Amniotic epithelial cell (primary cell): ENCODE data around the gene IDE.
A peak's percentile ranks its signal among the peaks of the same experiment; 100 is the strongest.
"Not testable (repeated sequence)": the region's sequence is repeated elsewhere in the genome, so short reads cannot be mapped to it uniquely, and the experiment has no call there.

Experiments
- DNase-seq: peaks from one replicate; pipeline ENCODE4 v3.0.0-alpha.2; 2010; ENCODE audit warnings: low read depth

IDE gene

DNA sequence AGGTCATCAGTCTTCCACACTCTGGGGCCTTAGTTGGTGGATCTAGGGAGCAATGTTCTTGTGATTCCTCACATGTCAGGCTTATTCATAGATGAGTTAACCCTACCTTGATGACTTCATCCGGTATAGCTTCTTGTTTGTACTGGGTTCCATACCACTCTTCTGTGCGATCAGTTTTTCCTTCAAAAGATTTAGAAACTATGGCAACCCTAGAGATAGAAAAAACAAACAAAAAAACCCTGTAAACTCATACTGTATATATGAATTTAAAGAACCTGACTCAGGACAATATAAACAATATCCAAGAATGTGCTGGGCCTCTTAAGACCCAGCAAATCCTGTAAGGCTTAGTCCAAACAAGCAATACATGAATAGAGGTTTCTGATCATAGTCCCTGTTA is 83.5 kb downstream of the IDE start:
- peak; percentile 71 for DNase-seq

DNA sequence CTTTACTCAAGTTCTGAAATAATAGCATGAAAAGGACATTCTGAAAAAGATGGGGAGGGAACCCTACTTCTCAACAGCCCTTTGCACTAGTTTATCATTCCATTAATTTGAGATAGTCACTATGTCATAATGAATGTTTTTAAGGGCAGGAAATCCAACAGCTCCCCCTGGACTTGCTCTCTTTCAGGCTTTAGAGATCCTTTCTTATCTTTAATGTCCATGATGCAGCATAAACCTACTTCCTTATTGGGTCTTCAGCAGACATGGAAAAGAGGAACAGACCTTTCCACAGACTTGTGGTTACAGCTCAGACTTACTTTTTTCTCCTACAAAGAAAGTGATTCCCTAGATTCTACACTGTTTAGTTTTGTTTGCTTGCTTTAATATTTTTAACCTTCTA is 87.3 kb downstream of the IDE start:
- DNase-seq, result peak; percentile 89

DNA sequence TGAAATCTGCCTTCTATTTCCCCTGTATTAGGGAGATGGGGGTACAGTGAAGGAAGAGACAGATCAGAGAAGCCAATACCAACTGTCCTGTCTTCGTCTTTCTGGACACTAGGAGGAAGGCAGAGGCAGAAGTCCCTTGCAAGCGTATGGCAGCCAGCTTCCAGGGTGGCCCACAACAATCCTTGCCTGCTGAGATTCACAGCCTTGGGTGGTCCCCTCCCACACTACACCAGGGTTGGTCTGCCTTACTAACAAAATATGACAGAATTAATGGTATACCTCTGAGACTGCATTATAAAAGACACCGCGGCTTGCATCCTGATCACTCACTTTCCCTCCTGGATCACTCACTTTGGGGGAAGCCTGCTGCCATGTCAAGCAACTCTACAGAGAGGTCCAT is 90.4 kb downstream of the IDE start:
- DNase-seq, result no peak

DNA sequence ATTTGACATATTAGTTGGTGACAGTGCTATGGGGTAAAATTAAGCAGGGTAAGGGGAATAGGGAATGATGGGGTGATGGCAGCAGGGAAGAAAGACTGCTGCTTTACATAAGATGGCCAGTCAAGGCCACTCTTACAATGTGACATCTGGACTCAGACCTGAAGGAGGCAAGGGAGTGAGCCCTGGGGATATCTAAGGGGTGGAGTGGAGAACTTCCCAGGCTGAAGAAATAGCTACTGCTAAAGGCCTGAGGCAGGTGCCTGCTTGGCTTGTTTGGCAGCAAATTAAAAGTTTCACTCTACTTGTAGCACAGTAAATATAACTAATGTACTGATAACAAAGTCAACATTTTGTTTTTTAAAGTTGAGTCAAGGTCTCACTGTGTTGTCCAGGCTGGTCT is 93.5 kb downstream of the IDE start:
- DNase-seq, result no peak

DNA sequence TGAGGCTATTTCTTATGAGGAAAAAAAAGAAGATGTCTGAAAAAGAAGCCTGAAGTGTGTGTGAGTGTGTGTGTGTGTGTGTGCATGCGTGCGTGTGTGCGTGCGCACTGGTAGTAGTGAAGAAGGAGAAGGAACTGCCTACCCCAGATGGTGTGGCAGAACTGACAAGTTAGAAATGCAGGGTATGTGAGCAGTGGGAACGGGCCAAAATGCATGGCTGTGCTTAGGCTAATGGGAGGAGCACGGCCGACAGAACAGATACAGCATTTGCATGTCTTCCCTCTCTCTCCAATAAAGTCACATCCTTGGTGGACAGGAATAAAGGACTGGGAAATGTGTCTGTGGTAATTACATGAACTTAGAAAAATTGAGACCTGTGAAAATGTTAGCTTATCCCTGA is 94.3 kb downstream of the IDE start:
- no peak for DNase-seq

DNA sequence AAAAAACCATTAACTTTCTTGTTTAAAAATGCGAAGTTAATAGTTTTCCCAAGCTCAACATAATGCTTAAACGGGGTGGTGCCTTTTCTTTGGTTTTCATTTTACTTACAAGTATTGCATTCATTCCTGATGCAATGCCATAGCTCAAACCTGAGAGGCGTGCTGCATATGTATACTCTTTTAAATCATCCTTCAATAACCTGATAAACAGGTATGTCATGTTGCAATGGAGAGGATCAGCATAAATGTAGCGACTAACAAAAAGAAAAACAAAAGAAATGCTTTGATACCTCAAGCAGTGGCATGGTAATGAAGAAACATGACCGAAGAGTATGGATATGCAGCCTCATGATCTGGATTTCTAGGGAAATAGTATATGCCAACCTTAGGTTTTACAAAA is 95.4 kb downstream of the IDE start:
- DNase-seq, result no peak

DNA sequence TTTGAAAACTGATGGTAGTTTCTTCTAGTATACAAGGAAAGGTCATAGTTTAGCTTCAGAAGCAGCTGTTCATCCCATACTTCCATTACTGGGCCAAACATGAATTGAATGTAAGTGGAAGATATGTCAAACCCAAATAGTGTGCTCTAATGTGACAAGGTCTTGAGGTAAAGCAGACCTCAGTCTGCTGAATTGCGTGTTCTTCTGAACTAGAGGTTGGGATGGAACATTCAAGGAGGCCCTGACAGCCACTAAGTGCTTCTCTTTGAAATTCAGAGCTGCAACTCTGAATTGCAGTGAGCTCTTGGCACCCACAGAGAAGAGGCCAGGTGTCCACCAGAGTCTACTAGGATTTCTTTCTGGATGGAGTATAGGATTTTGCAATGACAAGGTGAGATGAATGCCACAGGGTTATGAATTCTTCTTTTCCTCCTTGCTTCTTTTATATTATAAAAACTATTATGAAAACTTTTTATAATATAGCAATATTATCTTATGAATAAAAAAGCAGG is 98.5 kb downstream of the IDE start:
- DNase-seq, result no peak

DNA sequence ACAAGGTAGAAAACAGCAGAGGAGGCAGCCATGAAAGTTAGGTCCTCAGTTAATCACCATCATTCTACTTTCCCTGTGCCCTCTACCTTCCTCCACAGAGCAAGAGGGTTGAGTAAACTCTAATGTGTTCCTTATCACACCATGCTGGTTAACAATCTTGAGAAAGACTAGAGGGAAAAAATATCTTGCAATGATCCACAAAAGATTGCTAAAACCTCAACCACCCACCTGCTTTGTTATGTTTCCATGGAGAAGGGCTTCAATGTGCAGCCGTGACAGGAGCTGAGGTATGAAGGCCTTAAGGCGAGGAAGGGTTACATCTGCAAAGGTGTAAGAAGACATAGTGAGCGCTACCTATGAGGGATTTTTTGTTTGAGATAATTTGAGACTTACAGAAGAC is 103.9 kb downstream of the IDE start:
- peak; percentile 67 for DNase-seq

DNA sequence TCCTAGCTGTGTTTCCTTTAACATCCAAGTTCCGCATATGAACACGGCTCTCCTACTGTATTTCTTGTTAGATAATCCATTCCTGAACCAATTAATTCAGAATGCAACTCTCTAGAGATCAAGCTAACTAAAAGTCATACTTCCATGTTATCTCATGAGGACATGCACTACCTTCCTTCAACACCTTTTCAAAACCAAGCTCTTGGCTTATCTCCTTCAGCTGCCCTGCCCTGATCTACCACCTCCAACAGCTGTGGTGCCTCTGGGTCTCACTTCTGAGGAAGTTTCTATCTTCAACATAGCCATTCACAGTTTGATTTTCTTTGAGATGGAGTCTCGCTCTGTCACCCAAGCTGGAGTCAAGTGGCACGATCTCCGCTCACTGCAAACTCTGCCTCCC is 109.5 kb downstream of the IDE start:
- no peak for DNase-seq

DNA sequence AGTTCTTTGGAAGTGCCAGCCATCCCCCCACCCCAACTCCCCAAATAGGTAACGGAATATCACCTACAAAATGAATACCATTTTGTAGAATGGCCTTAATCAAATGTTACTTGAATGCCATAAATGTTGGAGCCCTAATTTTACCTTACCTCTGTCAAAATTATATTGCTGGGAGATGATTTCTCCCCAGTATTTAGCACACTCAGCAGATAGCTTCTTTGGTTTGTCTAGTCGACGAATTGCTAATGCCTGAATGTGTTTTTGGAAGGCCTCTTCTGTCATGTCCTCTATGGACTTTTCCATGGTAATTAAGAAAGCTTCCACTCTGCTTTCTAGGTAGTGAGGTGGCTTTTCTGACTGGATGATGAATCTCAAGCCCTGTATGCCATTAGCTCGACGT is 110.3 kb downstream of the IDE start:
- DNase-seq, result no peak

DNA sequence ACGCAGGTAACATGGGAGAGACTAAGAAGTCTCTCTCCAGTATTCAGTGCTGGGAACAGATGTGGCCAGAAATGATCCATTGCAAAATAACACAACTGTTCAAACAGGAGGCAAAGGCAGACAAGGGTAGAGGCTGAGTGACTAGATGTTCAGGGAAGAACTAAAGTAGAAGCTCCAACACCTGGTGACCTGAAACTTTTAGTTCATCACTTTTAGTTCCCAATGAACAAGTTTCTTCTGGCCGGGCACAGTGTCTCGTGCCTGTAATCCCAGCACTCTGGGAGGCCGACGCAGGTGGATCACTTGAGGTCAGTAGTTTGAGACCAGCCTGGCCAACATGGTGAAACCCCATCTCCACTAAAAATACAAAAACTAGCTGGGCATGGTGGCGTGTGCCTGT is 118.9 kb downstream of the IDE start:
- DNase-seq, result not testable (repeated sequence)

DNA sequence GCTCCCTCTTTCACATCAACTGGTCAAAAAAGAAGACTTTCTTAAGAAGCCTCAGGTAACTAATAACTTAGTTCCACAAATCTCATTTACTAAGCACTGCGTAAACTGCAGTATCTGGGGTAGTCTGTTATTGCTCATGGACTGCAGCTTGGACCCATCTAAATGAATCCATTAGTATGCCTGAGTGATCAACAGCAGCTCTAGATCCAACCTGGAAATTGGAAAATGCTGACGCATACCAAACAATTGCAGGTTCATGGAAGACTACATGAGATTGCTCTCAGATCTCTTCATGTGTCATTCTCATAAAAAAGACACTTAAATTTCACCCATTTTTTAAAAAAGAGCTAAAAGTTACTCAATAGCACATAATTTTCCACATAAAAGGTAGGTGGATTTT is 121.6 kb downstream of the IDE start:
- no peak for DNase-seq

DNA sequence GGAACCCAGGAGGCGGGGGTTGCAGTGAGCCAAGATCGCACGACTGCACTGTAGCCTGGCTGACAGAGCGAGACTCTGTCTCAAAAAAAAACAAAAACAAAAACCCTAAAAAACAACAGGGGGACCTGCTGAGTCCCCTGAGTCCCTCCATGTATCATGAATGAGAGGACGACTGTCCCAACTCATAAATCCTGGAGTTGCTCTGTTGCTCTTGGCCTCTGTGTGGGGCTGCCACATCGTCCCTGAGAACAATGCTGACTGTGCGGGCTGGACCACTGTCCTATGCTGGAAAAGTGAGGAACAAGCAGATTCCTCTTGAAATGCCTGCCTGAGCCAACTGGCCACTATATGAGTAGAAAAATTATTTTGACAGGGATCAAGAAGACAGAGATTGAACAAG is 122.5 kb downstream of the IDE start:
- DNase-seq, result no peak

DNA sequence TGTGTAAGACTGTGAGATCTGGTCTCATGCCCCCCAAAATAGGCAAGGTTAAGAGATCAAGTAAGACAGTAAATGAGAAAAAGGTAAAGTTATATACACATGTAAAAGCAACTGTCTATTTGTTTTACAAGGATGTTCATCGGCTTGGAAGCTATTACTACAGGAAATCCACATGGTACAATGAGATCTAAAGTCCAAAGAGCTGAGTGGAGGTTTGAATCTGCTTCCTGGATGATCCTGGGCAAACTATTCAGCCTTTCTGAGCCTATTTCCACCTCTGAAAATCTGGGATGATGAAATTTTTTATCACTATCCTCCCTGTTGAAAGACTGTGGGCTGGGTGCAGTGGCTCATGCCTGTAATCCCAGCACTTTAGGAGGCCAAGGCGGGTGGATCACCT is 123.0 kb downstream of the IDE start:
- no peak for DNase-seq

DNA sequence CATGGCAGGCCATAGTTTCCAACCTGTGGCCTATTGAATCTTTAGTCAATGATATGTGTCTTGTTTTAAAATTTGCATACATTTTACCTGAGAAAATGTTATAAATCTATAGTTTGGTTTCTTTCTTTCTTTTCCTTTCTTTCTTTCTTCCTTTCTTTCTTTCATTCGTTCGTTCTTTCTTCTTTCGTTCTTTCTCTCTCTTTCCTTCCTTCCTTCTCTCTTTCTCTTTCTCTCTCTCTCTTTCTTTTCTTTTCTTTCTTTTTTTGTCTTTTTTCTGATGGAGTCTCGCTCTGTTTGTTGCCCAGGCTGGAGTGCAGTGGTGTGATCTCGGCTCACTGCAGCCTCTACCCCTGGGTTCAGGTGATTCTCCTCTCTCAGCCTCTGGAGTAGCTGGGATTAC is 133.3 kb downstream of the IDE start:
- no peak for DNase-seq

DNA sequence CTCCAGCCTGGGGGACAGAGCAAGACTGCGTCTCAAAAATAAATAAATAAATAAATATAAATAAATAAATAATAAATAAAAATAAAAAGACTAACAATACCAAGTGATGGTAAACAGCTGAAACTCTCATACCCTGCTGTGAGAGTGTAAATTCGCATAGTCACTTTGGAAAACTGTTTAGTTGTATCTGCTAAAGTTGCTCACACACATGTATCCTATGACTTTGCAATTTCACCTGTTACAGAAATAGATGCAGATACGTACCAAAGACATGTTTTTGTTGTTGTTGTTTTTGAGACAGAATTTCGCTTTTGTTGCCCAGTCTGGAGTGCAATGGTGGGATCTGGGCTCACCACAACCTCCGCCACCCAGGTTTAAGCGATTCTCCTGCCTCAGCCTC is 135.7 kb downstream of the IDE start:
- no peak for DNase-seq

DNA sequence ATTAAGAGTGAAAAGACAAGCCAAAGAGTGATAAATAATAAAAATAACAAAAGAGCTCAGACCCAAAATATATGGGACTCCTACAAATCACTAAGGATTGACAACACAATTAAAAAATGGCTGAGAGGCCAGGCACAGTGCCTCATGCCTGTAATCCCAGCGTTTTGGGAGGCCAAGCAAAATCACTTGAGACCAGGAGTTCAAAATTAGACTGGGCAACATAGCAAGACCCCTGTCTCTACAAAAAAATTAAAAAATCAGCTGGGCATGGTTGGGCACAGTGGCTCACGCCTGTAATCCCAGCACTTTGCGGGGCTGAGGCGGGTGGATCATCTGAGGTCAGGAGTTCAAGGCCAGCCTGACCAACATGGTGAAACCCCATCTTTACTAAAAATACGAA is 137.3 kb downstream of the IDE start:
- no peak for DNase-seq

DNA sequence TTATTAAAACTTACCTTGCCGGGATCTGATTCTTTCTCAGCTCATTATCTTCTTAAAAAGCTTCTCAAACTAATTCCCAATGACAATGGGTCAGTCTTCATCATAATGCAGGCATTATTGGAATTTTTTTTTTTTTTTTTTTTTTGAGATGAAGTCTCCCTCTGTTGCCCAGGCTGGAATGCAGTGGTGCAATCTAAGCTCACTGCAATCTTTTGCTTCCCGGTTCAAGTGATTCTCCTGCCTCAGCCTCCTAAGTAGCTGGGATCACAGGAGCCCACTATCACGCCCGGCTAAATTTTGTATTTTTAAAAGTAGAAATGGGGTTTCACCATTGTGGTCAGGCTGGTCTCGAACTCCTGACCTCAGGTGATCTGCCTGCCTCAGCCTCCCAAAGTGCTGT is 137.8 kb downstream of the IDE start:
- DNase-seq, result peak; percentile 7

DNA sequence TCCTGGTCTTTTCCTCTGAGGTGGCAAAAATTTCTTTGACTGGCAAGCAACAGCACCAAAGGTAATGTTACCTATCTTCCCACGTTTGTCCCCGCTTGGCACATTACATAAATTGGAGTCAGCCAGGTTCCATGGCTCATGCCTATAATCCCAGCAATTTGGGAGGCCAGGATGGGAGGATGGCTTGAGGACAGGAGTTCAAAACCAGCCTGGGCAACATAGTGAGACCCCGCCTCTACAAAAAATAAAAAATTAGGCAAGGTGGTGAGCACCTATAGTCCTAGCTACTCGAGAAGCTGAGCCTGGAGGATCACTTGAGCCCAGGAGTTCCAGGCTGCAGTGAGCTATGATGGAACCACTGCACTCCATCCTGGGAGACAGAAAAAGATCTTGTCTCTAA is 139.5 kb downstream of the IDE start:
- no peak for DNase-seq

DNA sequence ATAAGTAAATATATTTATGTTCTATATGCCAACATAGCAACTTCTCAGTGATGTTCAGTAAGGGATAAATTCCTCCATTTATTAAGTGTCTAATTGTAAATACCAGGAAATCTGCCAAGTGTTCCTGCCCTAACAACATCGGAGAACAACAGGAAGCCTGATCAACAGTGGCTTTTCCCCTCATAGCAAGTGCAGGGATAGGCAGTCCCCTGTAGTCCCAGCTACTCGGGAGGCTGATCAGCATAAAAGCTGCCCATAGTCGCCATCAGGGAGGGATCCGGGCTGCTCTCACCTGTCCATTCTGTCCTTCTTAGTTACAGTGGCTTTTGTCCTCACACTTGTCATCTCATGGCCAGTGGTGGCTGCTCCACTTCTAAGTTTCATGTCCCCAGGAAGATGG is 141.3 kb downstream of the IDE start:
- no peak for DNase-seq

DNA sequence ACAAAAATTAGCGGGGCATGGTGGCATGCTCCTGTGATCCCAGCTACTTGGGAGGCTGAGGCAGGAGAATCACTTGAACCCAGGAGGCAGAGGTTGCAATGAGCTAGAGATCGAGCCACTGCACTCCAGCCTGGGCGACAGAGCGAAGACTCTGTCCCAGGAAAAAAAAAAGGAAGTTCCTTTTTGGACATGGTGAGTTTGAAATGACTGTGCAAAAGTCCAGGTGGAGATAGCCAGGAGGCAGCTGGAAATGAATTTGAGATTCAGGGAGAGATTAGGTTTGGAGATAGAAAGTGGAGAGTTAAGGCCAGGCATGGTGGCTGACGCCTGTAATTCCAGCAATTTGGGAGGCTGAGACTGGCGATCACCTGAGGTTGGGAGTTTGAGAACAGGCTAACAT is 143.8 kb downstream of the IDE start:
- no peak for DNase-seq

DNA sequence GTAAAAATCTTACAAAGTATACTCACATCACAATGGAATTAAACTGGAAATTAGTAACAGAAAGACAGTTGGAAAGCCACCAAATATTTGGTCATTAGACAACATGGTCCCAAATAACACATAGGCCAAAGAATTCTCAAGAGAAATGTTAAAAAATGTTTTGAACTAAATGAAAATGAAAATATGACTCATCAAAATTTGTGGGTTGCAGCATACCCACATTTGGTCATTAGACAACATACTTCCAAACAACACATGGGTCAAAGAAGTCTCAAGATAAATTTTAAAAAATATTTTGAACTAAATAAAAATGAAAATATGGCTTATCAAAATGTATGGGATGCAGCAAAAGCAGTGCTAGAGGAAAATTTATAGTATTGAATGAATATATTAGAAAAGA is 152.3 kb downstream of the IDE start:
- no peak for DNase-seq

DNA sequence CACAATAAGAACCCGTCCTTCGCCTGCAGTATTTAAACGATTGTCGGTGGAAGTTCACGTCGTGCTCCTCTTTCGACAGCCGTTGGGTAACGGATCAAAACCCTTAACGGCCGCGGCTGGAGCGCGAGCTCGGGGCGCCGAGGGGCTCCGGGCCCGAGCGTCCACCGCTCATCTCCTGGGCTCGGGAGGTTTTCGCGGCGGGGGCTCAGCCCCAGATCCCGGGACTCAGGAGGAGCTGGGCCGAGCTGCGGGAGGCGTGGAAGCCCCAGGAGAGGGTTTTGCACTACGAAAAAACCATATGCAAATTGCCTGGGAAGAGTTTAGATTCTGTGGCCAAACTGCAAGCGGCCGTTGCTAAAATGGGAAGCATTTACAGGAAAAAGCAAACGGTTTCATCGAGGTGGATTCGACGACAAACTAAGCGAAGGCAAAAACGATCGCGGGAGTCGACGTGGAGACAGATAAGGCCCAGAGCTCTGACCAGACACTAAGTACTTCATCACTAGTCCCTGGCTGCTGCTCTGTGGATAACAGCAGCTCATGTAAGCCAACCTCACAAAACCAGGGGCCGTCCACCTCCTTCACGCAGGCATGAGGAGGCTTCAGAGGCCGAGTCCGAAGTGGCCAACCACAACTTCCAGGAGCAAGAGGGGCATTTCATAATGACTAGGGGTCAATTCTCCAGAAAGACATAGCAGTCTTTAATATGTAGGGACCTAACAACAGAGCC is 153.2 kb downstream of the IDE start:
- no peak for DNase-seq

DNA sequence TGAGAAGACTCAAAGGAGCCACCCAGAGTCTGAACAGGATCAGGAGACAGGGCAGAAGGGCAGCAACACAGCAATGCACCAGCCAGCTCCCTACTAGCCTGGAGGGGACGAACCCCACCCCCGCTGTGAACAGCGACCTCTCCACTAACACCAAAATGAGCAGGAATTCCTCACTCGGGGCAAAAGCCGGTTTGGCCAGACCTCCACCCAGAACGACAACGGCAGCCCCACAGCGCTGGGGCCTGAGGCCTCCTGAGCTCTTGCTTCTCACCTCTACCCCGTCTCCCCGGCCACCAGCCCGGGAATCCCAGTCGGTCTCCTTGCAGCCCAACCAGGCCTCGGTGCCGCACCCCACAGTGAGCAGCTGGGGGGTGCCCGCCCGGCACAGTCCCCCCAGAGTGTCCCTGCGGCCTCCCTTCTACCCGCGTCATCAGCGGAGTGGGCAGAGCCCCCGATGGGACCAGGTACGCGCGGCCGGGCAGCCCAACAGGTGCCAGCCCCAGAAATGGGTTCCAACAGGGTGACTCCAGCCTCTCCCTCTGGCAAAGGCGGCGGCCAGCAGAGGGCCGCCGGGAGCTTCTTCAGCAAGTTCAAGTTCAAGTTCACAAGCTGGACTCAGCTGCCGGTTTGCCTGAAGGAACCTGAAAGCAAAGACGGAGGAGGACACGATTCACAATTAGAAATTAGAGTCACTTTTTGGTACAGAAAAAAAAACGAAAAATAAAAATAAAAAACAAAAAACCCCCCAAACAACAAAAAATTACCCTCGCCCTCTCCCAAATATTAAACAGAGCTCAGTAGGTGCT is 153.9 kb downstream of the IDE start:
- DNase-seq, result peak; percentile 47
